HCT116 (cell line): Measurements from ENCODE around the gene DKK3. TPM values are rescaled to one million over a fixed set of nuclear protein-coding genes. Genes with fewer than 3 reads are reported as not detected.

Source experiments
- ATAC-seq: fragments of 200-7000 bp; cut with Tn5 transposase; 2 replicates; pipeline ENCODE4 v1.9.1; 2020; ENCODE audit warnings: mild to moderate bottlenecking, moderate library complexity
- BruUV-seq: library from RNA; stranded (reverse); fragments of 400-500 nt; replicated peaks from 2 replicates; lab custom pipeline; 2021; lab: Mats Ljungman, UMichigan
- CTCF ChIA-PET: fragments of 300-600 bp; sonication (Branson Sonifier 250); formaldehyde crosslinking; loops from one replicate; lab custom pipeline; 2021; ENCODE audit warnings: antibody characterized with exemption; lab: Charles Lee
- POLR2A ChIA-PET: fragments of 300-600, 350-600 bp; sonication (Branson Sonifier 250); formaldehyde crosslinking; loops from one replicate; lab custom pipeline; 2021; ENCODE audit warnings: antibody characterized with exemption; lab: Charles Lee
- RAD21 ChIA-PET, 2 experiments: fragments of 300-600 bp; sonication (Branson Sonifier 250); formaldehyde crosslinking; loops; one replicate each; lab custom pipeline; 2023; ENCODE audit warnings: low total read pairs in 2 of 2; ENCODE audit not compliant: uncharacterized antibody in 2 of 2, unreplicated experiment in 2 of 2, low non-redundant PET in 1 of 2; lab: Charles Lee
- DNase-seq: peaks from one replicate; pipeline ENCODE4 v3.0.0-alpha.2; 2010; ENCODE audit warnings: low read depth, low spot score
- H2AFZ ChIP-seq: fragments of 200-600 bp; shearing (Covaris generic), sonication (generic); 2 replicates; pipeline ENCODE4 v1.6.1; 2017; ENCODE audit warnings: low read depth, mixed run types, mixed read lengths, antibody characterized with exemption, low read length; ENCODE audit not compliant: poor library complexity, severe bottlenecking
- H3K27ac ChIP-seq: 2 replicates; pipeline ENCODE4 v1.5.1; 2012; ENCODE audit warnings: low read depth, low read length
- H3K27me3 ChIP-seq: fragments of 200-600 bp; sonication (generic); 2 replicates; pipeline ENCODE4 v1.6.1; 2016; ENCODE audit warnings: mixed run types, low read length, mixed read lengths; ENCODE audit not compliant: insufficient read depth
- H3K36me3 ChIP-seq, 2 experiments: fragments of 200-500 bp in 1 of 2; fragments of 200-600 bp in 1 of 2; sonication (Bioruptor generic) in 1 of 2; sonication (generic) in 1 of 2; 2 replicates each; pipeline versions ENCODE4 v1.5.1 to v1.6.1; 2014 to 2016; ENCODE audit warnings: low read length in 2 of 2, inconsistent platforms in 1 of 2, mixed read lengths in 1 of 2, mixed run types in 1 of 2; ENCODE audit not compliant: insufficient read depth in 2 of 2, control insufficient read depth in 1 of 2
- H3K4me1 ChIP-seq, 2 experiments: fragments of 200-600 bp in 1 of 2; sonication (generic) in 1 of 2; 2 replicates each; pipeline versions ENCODE4 v1.5.1 to v1.6.1; 2012 to 2017; ENCODE audit warnings: low read length in 2 of 2, inconsistent platforms in 1 of 2, mild to moderate bottlenecking in 1 of 2, mixed read lengths in 1 of 2, mixed run types in 1 of 2, moderate library complexity in 1 of 2; ENCODE audit not compliant: insufficient read depth in 2 of 2, control insufficient read depth in 1 of 2
- H3K4me2 ChIP-seq: fragments of 200-600 bp; sonication (generic); 2 replicates; pipeline ENCODE4 v1.6.1; 2017; ENCODE audit warnings: mixed run types, low read length, mixed read lengths
- H3K4me3 ChIP-seq, 2 experiments: fragments of 200-600 bp in 1 of 2; sonication (generic) in 1 of 2; replicated peaks in 1 of 2; 2 replicates each; pipeline ENCODE4 v1.5.1; 2011 to 2016; ENCODE audit warnings: low read length in 2 of 2, control low read depth in 1 of 2, low read depth in 1 of 2, mild to moderate bottlenecking in 1 of 2, mixed read lengths in 1 of 2, mixed run types in 1 of 2
- H3K79me2 ChIP-seq: fragments of 200-600 bp; sonication (generic); 2 replicates; pipeline ENCODE4 v1.6.1; 2017; ENCODE audit warnings: mild to moderate bottlenecking, mixed run types, low read length, moderate library complexity, mixed read lengths; ENCODE audit not compliant: insufficient read depth
- H3K9ac ChIP-seq: fragments of 200-600 bp; sonication (generic); 2 replicates; pipeline ENCODE4 v1.6.1; 2016; ENCODE audit warnings: low read length, mixed read lengths
- H3K9me2 ChIP-seq: fragments of 200-600 bp; sonication (generic), shearing (Covaris generic); 2 replicates; pipeline ENCODE4 v1.6.1; 2017; ENCODE audit warnings: mixed run types, mild to moderate bottlenecking, moderate library complexity; ENCODE audit not compliant: insufficient read depth
- H3K9me3 ChIP-seq, 2 experiments: fragments of 200-500 bp in 1 of 2; fragments of 200-600 bp in 1 of 2; sonication (Bioruptor generic) in 1 of 2; sonication (generic) in 1 of 2; 2 replicates each; pipeline ENCODE4 v1.6.1; 2014 to 2017; ENCODE audit warnings: low read length in 2 of 2, mixed read lengths in 2 of 2, inconsistent platforms in 1 of 2, low read depth in 1 of 2, mild to moderate bottlenecking in 1 of 2, mixed run types in 1 of 2, moderate library complexity in 1 of 2; ENCODE audit not compliant: control insufficient read depth in 1 of 2, insufficient read depth in 1 of 2
- H4K20me1 ChIP-seq: fragments of 200-600 bp; sonication (generic), shearing (Covaris generic); 2 replicates; pipeline ENCODE4 v1.6.1; 2017; ENCODE audit warnings: mixed run types, mild to moderate bottlenecking, moderate library complexity; ENCODE audit not compliant: insufficient read depth
- CTCF ChIP-seq, 3 experiments: fragments of 200-600 bp in 1 of 3; sonication (generic) in 1 of 3; IDR thresholded peaks in 2 of 3; conservative IDR thresholded peaks in 1 of 3; 2 replicates each; pipeline ENCODE4 v1.5.1; 2012 to 2017; ENCODE audit warnings: low read depth in 2 of 3, low read length in 2 of 3, antibody characterized with exemption in 1 of 3, borderline replicate concordance in 1 of 3, control low read depth in 1 of 3, mild to moderate bottlenecking in 1 of 3, mixed read lengths in 1 of 3, mixed run types in 1 of 3, moderate library complexity in 1 of 3; ENCODE audit not compliant: insufficient read depth in 1 of 3
- ELF1 ChIP-seq: IDR thresholded peaks from 2 replicates; pipeline ENCODE4 v1.6.1; 2012; ENCODE audit warnings: low read depth, borderline replicate concordance
- EZH2 ChIP-seq: fragments of 200-600 bp; sonication (generic); IDR thresholded peaks from 2 replicates; pipeline ENCODE4 v1.6.1; 2017; ENCODE audit warnings: antibody characterized with exemption, mixed run types
- EZH2phosphoT487 ChIP-seq: fragments of 200-600 bp; IDR thresholded peaks from 2 replicates; pipeline ENCODE4 v1.6.1; 2018; ENCODE audit warnings: antibody characterized with exemption, borderline replicate concordance
- JUND ChIP-seq: IDR thresholded peaks from 2 replicates; pipeline ENCODE4 v1.6.1; 2012
- POLR2A ChIP-seq: IDR thresholded peaks from 2 replicates; pipeline ENCODE4 v1.7.0; 2011; ENCODE audit warnings: borderline replicate concordance; ENCODE audit not compliant: insufficient read depth, insufficient read length; ENCODE audit errors: extremely low read depth
- RAD21 ChIP-seq: IDR thresholded peaks from 2 replicates; pipeline ENCODE4 v1.6.1; 2012; ENCODE audit warnings: low read depth, mild to moderate bottlenecking
- REST ChIP-seq: IDR thresholded peaks from 2 replicates; pipeline ENCODE4 v1.6.1; 2012; ENCODE audit warnings: low read depth
- SP1 ChIP-seq: IDR thresholded peaks from 2 replicates; pipeline ENCODE4 v1.6.1; 2012; ENCODE audit warnings: low read depth
- SRF ChIP-seq: IDR thresholded peaks from 2 replicates; pipeline ENCODE4 v1.6.1; 2012; ENCODE audit warnings: low read depth
- TCF7L2 ChIP-seq: IDR thresholded peaks from 2 replicates; pipeline ENCODE4 v1.7.0; 2011; ENCODE audit warnings: borderline replicate concordance, inconsistent platforms; ENCODE audit not compliant: insufficient read depth, insufficient read length; ENCODE audit errors: extremely low read depth
- YY1 ChIP-seq: IDR thresholded peaks from 2 replicates; pipeline ENCODE4 v1.6.1; 2011; ENCODE audit warnings: low read length, low read depth, moderate library complexity, mild to moderate bottlenecking; ENCODE audit not compliant: insufficient replicate concordance; ENCODE audit errors: extremely low read depth
- ZBTB33 ChIP-seq: IDR thresholded peaks from 2 replicates; pipeline ENCODE4 v1.6.1; 2011; ENCODE audit warnings: mild to moderate bottlenecking, low read length, moderate library complexity; ENCODE audit not compliant: insufficient replicate concordance; ENCODE audit errors: extremely low read depth
- ZNF274 ChIP-seq: fragments of 200-500 bp; sonication (Bioruptor generic); IDR thresholded peaks from 2 replicates; pipeline ENCODE4 v1.6.1; 2014; ENCODE audit warnings: mild to moderate bottlenecking, low read depth, low read length, inconsistent platforms
- intact Hi-C: fragments of 100-400 bp; cut with micrococcal nuclease; formaldehyde crosslinking; loops from 2 replicates; pipeline ENCODE4 v1.10.0; 2022
- total RNA-seq: library from RNA; stranded (reverse); gene quantifications from one replicate; pipeline ENCODE4 v1.2.1, GENCODE V29; 2021; ENCODE audit not compliant: unreplicated experiment
- TF ChIP-seq, protein P1 (sequence below): IDR thresholded peaks from 2 replicates; pipeline ENCODE4 v1.6.1; 2012

Gene DKK3
- total RNA-seq, 1 experiment from 2014 or later: 0.49 TPM

- Histone ChIP-seq H3K4me1 (no peaks in the 10 kb centered on the region), H3K9me3 (no peaks in the 10 kb centered on the region), H3K79me2 (no peaks in the 10 kb centered on the region), H3K9me2 (no peaks in the 10 kb centered on the region), H2AFZ (no peak overlapping the region), H3K4me2 (no peak overlapping the region), H3K36me3 (no peaks in the 10 kb centered on the region), H3K27ac (no peak overlapping the region), H3K4me3 (no peak overlapping the region), H4K20me1 (no peaks in the 10 kb centered on the region), H3K27me3 (no peaks in the 10 kb centered on the region), H3K9ac (no peak overlapping the region)
- ATAC-seq (no peak), DNase-seq (no peak)
- BruUV-seq: no TSS peak
- RAD21 ChIA-PET: no interaction called here
- intact Hi-C loops: no loop called here
- TF ChIP-seq EZH2 (no peak), CTCF (IDR thresholded peaks at IDR 0.05 in 2 of 3, conservative IDR thresholded peaks at IDR 0.05 in 1 of 3; ENCODE audit: borderline replicate concordance in 1 of 3, insufficient read depth in 1 of 3, low read depth in 2 of 3, low read length in 2 of 3) (no peak), TCF7L2 (no peak), SP1 (no peak), JUND (no peak), REST (no peak), ZBTB33 (no peak), EZH2phosphoT487 (no peak), YY1 (no peak), ELF1 (no peak), ZNF274 (no peak), SRF (no peak), POLR2A (no peak), RAD21 (no peak)
- TF ChIP-seq, protein P1, sequence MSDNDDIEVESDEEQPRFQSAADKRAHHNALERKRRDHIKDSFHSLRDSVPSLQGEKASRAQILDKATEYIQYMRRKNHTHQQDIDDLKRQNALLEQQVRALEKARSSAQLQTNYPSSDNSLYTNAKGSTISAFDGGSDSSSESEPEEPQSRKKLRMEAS: no peak
- CTCF ChIA-PET: interaction anchor here (0.7 to 0.9 kb wide), 2 partner anchors 11 to 38 kb away, joined by 3 to 4 read pairs; no protein-coding TSS in a partner anchor
- POLR2A ChIA-PET: no interaction called here
Observed at GRCh38 chr11:12005061-12005460, 3.4 kb downstream of the DKK3 start.
